ENCODE data around the gene GGTLC3. TPM values are rescaled to one million over a fixed set of nuclear protein-coding genes. Genes with fewer than 3 reads are reported as not detected.

Gene GGTLC3
- not detected in 2 replicates for total RNA-seq

DNA sequence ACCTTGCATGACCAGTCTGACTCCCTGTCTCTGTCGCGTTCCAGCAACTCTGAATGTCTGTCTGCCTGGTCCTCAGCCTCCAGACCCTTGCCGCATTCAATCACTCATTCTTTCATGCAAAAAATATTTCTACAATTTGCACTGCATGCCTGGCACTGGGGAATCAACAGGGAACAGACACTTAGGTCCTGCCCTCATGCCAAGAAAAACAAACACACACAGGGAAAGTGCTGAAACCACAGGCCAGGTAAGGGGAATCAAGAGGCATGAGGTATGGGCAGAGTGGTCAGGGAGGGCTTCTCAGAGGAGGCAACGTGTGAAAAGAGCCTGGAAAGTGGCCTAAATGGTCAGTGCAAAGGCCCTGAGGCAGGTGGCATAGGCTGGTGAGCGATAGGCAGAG, at the start of gene GGTLC3:
Gene GGTLC3 (minus strand): TSS at position 101 of the 400 bp plus-strand sequence. CDS start 264 bp downstream, outside the sequence.

DNA sequence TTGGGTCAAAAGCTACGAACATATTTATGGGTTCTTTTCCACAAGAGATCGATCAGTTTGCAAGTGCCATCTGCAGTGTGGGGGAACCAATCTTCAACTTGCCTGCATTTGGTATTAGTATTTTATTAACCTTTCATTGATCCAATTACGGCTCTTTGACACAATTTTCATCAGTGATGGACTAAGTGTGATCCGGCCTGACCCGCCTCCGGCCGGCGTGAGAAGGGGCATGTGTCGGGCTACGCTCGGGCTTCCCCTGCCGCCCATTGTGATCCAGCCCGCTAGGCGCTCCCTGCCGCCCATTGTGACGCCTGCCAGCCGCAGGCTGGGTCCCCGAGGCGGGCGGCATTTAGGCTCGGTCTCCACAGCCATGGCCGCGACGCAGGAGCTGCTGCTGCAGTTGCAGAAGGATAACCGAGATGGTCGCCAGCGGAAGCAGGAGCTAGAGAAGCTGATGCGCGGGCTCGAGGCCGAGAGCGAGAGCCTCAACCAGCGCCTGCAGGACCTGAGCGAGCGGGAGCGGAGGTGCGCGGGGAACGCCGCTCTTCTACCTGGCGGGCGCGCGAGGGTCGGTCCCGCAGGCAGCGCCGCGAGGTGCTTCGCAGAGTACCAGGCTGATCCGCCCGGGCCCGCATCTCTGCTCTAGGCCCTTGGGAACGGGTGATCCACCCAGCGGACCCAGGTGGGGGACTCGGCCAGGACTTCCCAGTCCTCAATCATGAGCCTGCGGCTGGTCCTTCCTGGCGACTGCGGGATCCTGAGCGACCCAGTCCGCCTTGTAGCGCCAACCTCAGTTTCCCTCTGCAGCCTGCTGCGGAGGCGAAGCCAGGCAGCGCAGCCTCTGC, 10.0 kb upstream of the GGTLC3 start, which contains the start of gene TMEM191B:
Gene TMEM191B (plus strand): TSS at position 51 of the 845 bp plus-strand sequence. CDS start 179 bp downstream, at position 230.

Other genes starting within 250 kb of the GGTLC3 start
- 0.83 TPM in 1 of 2 replicates, not detected in the other for gene TMEM191B, start 9.6 kb upstream of the GGTLC3 start, total RNA-seq
- 0.83 and 0.87 TPM in 2 replicates for gene RIMBP3, start 93.8 kb upstream of the GGTLC3 start, total RNA-seq

All from smooth muscle cell of trachea (primary cell).